Dermis microvascular lymphatic vessel endothelial cell (primary cell): Measurements from ENCODE around the gene LRP6. TPM values are rescaled to one million over a fixed set of nuclear protein-coding genes. Genes with fewer than 3 reads are reported as not detected.
A peak's percentile ranks its signal among the peaks of the same experiment; 100 is the strongest.
"Not testable (repeated sequence)": the region's sequence is repeated elsewhere in the genome, so short reads cannot be mapped to it uniquely, and the experiment has no call there.

Experiments
- DNase-seq, 2 donors: peaks; one replicate each; pipeline versions ENCODE4 v3.0.0 to v3.0.0-alpha.2; 2010; ENCODE audit warnings: low read depth in 2 of 2
- total RNA-seq: library from RNA; depleted of rRNA; stranded (reverse); fragments of >200 nt; gene quantifications from 2 replicates; pipeline ENCODE4 v1.2.1, GENCODE V29; 2014

Gene LRP6
- total RNA-seq, 1 donor from 2014 or later: 36.2 TPM

DNA sequence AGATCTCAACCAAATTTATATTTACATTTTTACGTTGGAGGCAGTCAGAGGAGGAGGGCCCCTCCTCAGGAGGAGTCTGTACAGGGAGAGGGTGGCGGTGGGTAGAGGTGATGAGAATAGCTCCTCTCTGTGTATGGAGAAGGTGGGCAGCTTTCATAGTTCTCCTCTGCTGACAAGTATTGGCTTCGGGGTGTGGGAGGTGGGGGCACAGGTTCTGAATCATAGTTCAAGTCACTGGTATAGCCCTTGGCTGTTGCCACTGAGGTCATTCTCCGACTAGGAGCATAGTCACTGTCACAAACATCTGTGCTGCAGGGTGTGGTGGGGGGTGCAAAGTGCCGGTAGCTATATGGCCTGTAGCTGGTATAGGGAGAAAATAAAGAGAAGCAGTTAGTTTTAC is 145.8 kb downstream of the LRP6 start:
- no peak for DNase-seq

DNA sequence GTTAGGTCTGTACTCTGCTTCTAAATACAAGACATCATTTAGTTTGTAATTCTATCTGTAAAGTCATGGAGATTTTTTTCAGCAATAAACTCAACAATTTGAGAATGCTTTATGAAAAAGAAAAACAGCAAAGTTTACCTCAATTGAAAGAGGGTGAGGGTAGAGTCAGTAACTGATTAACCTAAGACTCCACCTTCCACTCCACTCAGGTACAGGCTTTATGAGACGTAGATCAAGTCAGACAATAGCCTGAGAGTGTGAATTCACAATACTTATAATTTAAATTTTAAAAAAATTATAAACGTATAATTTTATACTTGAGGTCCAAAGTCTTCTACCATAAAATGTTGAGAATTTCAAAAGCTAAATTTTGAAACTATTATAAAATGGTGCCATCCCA is 150.2 kb downstream of the LRP6 start:
- no peak for DNase-seq

- DNase-seq: no peak
Observed at GRCh38 chr12:12115514-12115913, 151.3 kb downstream of the LRP6 start.

- DNase-seq: not testable (repeated sequence)
Observed at GRCh38 chr12:12110923-12111555, 155.8 kb downstream of the LRP6 start.

DNA sequence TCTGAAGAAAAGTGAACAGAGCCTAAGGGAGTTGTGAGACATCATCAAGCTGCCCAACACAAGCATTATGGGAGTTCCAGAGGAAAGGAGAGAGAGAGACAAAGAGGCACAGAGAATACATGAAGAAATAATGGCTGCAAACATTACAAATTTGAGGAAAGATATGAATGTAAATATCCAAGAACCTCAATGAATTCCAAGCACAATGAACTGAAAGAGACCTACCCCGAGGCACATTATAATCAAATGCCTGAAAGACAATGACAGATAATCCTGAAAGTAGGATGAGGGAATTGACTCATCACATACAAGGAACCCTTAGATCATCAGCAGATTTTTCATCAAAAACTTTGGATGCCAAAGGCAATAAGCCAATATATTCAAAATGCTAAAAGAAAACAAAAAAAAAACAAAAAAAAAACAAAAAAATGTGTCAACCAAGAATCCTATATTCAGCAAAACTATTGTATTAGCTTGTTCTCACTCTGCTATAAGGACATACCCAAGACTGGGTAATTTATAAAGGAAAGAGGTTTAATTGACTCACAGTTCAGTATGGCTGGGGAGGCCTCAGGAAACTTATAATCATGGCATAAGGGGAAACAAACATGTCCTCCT is 158.3 kb downstream of the LRP6 start:
- DNase-seq: no peak

GRCh38 chr12:12107678-12108077 is 159.2 kb downstream of the LRP6 start:
- DNase-seq: no peak

DNA sequence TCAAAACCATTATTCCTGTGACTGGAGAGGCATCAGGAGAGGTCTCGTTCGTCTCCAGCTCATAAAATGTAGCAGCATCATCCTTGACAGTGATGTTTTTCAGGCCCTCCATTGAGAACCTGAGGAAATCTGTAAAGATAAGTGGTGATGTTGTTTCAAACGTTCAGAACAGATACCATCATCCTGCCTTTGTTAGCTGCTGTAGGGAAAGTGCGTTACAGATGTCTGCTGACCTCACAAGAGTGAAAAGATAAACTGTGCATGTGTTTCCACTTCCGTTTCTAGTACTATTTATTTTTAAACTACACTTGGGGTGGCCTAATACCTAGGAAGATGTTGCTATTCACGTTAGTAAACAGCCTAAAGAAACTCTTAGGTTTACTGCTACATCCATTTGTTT is 167.7 kb downstream of the LRP6 start:
- peak; percentile 50 to 88 for DNase-seq

GRCh38 chr12:12098691-12099015 is 168.2 kb downstream of the LRP6 start:
- no peak for DNase-seq

GRCh38 chr12:12097891-12098690 is 168.8 kb downstream of the LRP6 start:
- no peak for DNase-seq

- DNase-seq: peak in 1 of 2 donors; percentile 81
Observed at GRCh38 chr12:12095021-12095420, 171.8 kb downstream of the LRP6 start.

GRCh38 chr12:12094481-12094880 is 172.4 kb downstream of the LRP6 start:
- DNase-seq: no peak

- peak; percentile 24 to 65 for DNase-seq
Observed at GRCh38 chr12:12091977-12092663, 174.7 kb downstream of the LRP6 start.

DNA sequence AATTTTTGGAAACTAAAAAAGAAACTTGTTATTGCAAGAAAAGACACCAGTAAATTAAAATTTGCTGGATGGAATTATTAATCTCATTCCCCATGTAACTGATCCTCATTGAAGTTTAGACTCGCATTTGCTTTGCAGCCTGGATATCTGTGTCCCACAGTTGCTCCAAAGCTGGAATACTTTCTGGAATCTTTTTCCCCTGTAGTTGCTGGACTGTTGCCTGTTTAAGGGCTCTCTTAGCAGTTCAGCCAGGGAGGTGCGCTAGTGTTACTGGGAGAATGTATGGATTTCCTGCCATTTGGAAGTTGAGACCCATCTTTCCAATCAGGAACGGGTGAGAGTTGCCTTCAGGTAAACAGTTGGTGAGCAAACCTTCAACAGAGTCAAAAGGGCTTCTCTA is 175.8 kb downstream of the LRP6 start:
- DNase-seq: no peak

GRCh38 chr12:12088761-12089160 is 178.1 kb downstream of the LRP6 start:
- DNase-seq: no peak

GRCh38 chr12:12088147-12088546 is 178.7 kb downstream of the LRP6 start:
- DNase-seq: no peak

- DNase-seq: no peak
Observed at GRCh38 chr12:12087693-12088034, 179.2 kb downstream of the LRP6 start.

DNA sequence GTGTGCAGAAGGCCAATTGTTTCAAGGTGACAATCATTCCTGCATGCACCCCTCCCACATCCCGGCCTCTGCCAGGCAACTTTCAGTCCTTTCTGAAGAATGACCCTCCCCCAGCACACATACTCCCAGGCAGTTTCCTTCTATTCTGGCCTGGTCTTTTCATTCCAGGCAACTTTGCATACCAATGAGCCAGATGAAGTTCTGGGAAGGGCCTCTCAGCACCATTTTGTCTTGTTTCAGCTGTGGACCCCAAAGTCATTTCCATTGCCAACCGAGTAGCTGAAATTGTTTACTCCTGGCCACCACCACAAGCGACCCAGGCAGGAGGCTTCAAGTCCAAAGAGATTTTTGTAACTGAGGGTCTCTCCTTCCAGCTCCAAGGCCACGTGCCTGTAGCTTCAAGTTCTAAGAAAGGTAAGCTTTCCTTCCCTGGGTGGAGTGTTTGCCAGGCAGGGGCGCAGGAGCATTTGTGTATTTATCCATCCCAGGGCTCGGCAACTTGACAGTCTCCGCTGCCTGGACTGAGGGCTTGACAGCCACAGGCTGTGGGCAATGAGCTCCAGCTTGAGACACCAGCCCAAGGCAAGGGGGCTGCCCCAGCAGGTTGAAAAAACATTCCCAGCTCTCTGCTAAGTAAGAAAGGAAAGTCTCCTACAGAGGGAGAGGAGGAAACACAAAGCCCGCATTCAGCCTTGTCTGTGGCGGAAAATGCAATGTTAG is 179.7 kb downstream of the LRP6 start:
- DNase-seq: no peak

DNA sequence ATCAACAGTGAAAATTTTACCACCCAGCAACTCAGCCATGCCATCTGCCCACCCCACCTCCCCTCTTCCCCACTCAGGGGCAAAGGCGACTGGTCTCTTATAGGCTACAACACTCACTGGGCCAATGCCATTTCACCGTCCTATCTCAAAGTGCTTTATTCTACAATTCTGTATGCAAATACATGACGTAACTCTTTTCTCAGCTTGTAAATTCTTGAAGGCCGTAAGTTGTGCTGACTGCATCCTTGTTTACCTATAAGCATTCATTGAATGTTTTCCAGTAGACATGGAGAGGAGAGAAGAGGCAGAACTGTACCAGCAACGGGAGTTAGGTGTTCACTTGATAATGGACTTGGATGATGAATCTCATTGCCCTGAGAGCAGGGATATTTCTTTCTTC is 180.5 kb downstream of the LRP6 start:
- no peak for DNase-seq

DNA sequence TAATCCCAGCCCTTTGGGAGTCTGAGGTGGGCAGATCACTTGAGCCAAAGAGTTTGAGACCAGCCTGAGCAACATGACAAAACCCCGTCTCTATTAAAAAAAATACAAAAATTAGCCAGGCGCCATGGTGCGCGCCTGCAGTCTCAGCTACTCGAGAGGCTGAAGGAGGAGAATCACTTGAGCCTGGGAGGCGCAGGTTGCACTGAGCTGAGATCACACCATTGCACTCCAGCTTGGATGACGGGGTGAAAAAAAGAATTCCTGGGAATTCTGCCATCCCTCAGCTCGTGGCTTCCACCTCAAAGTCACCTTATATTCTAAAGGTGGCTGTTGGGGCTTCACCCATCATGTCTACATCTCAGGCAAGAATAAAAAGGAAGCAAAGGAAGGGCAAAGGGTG is 183.2 kb downstream of the LRP6 start:
- no peak for DNase-seq

DNA sequence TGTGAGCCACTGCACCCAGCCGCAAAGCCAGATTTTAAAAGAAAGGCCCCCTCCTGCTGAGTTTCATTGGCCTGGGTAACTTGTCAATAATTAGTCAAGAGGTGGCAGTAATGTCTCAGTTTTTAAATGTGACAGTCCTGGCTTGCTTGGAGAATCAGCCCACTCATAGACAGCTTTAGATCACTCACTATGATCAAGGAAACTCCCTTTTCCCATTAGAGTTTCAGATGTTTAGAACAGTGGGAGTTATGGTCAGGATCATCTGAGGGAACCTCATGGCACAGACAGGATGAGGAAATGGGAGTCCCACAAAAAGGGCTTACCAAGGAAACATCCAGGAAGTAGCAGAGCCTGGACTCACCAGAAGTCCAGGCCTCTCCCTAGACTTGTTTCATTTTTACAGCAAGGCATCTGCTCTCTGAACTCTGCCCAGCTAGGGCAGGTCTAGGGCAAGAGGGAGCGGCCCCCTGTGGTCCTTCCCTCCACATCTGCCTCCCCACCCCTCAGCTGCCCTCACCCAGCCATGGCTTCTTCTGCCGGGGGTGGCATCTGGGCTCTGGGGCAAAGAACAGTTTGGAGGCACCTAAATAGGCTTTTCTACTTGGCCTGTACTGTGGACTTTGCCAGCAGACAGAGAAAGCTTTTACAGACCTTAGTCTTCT is 184.9 kb downstream of the LRP6 start:
- peak; percentile 73 to 74 for DNase-seq

GRCh38 chr12:12079291-12079690 is 187.6 kb downstream of the LRP6 start:
- no peak for DNase-seq
